ENCODE data around the gene PLRG1.

DNA sequence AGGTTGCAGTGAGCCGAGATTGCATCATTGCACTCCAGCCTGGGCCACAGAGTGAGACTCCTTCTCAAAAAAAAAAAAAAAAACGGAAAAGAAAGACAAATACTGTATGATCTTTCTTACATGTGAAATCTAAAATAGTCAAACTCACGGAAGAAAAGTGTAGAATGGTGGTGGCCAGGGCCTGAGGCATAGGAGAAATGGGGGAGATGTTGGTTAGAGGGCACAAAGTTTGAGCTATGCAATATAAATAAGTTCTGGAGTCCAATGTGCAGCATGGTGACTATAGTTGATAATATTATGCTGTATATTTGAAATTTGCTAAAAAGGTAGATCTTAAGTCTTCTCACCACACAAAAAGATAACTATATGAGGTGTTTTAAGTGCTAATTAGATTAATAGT lies 41.7 kb upstream of the PLRG1 start:
- TF ChIP-seq, protein P1, sequence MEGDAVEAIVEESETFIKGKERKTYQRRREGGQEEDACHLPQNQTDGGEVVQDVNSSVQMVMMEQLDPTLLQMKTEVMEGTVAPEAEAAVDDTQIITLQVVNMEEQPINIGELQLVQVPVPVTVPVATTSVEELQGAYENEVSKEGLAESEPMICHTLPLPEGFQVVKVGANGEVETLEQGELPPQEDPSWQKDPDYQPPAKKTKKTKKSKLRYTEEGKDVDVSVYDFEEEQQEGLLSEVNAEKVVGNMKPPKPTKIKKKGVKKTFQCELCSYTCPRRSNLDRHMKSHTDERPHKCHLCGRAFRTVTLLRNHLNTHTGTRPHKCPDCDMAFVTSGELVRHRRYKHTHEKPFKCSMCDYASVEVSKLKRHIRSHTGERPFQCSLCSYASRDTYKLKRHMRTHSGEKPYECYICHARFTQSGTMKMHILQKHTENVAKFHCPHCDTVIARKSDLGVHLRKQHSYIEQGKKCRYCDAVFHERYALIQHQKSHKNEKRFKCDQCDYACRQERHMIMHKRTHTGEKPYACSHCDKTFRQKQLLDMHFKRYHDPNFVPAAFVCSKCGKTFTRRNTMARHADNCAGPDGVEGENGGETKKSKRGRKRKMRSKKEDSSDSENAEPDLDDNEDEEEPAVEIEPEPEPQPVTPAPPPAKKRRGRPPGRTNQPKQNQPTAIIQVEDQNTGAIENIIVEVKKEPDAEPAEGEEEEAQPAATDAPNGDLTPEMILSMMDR (IDR thresholded peaks at IDR 0.05; ENCODE audit: low read depth, low read length) = no peak
- TF ChIP-seq POLR2A (IDR thresholded peaks at IDR 0.05; ENCODE audit: extremely low read depth, insufficient read length) = no peak
